Naive thymus-derived CD8-positive, alpha-beta T cell (primary cell): ENCODE measurements around the gene GREB1L. TPM values are rescaled to one million over a fixed set of nuclear protein-coding genes. Genes with fewer than 3 reads are reported as not detected.
"Not testable (repeated sequence)": the region's sequence is repeated elsewhere in the genome, so short reads cannot be mapped to it uniquely, and the experiment has no call there.

Experiments used
- ATAC-seq, 2 donors: fragments of 150-1000 bp; cut with Tn5 transposase in 1 of 2; sonication (Bioruptor Pico), chemical (Tn5 transposase) in 1 of 2; 1 replicate in 1 of 2; 2 replicates in 1 of 2; pipeline ENCODE4 v1.10.0; 2021; ENCODE audit warnings: mild to moderate bottlenecking in 2 of 2, moderate library complexity in 2 of 2
- POLR2A ChIA-PET: fragments of 350-600 bp; sonication (Branson Sonifier 250); formaldehyde crosslinking; loops from one replicate; lab custom pipeline; 2021; ENCODE audit warnings: antibody characterized with exemption; lab: Charles Lee
- DNase-seq, 10 donors: peaks; one replicate each; pipeline versions ENCODE4 v3.0.0 to v3.0.0-alpha.2; 2020 to 2022
- H3K27ac Mint-ChIP-seq, 10 donors: one replicate each; pipeline ENCODE4 v1.8.0; 2020 to 2022; ENCODE audit warnings: mild to moderate bottlenecking in 10 of 10, mixed read lengths in 10 of 10, moderate library complexity in 4 of 10, inconsistent platforms in 1 of 10
- H3K27me3 Mint-ChIP-seq, 5 donors: one replicate each; pipeline ENCODE4 v1.8.0; 2021 to 2022; ENCODE audit warnings: mixed read lengths in 5 of 5
- H3K36me3 Mint-ChIP-seq, 3 donors: one replicate each; pipeline ENCODE4 v1.8.0; 2020 to 2022; ENCODE audit warnings: mixed read lengths in 3 of 3, mild to moderate bottlenecking in 2 of 3, inconsistent platforms in 1 of 3
- H3K4me1 Mint-ChIP-seq, 4 donors: one replicate each; pipeline ENCODE4 v1.8.0; 2021 to 2022; ENCODE audit warnings: mixed read lengths in 4 of 4
- H3K4me3 Mint-ChIP-seq, 10 donors: one replicate each; pipeline ENCODE4 v1.8.0; 2020 to 2022; ENCODE audit warnings: mild to moderate bottlenecking in 10 of 10, mixed read lengths in 10 of 10, moderate library complexity in 6 of 10, inconsistent platforms in 1 of 10
- H3K9me3 Mint-ChIP-seq, 9 donors: one replicate each; pipeline ENCODE4 v1.8.0; 2020 to 2022; ENCODE audit warnings: mixed read lengths in 9 of 9, mild to moderate bottlenecking in 3 of 9, inconsistent platforms in 1 of 9, moderate library complexity in 1 of 9
- polyA plus RNA-seq, 3 donors: library from polyadenylated mRNA; unstranded; fragments of 300-500 nt; fragmentation: Illumina TruSeq; gene quantifications; one replicate each; pipeline ENCODE4 v1.2.3, GENCODE V29; 2021
- total RNA-seq, 8 experiments: library from RNA in 2 of 8; stranded (reverse) in 2 of 8; gene quantifications; one replicate each; pipeline ENCODE4 v1.2.3 and lab custom pipeline; 2021 to 2026

The GREB1L gene
- total and polyA plus RNA-seq, 5 experiments from 2014 or later: 0.07 to 0.09 TPM; not detected in 3

DNA sequence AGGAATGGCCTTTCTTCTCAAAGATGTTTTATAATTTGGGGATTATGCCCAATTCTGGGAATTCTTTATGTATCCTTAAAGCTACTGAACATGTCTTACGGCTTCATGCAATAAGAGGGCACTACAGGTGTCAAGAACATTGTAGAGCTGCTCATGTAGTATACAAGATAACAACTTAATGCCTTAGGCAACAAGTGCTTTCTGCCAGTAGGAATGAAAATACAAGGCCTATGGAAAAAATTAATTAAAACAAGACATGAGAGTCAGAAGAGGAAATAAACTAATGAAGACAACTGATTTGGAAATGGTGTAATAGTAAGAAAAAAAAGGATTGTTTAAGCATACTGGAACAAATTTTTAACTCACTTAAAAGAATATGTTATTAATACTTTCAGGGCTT is 27.3 kb downstream of the GREB1L start:
- Mint-ChIP-seq H3K4me3 (no peak overlapping the region), H3K27ac (no peak overlapping the region), H3K9me3 (peaks cover 0 to 3% (median 0%) of the 10 kb centered on the region in 9 donors), H3K27me3 (peaks cover 0 to 11% (median 7%) of the 10 kb centered on the region in 5 donors), H3K36me3 (no peaks in the 10 kb centered on the region), H3K4me1 (no peaks in the 10 kb centered on the region)
- DNase-seq (no peak), ATAC-seq (no peak)
- POLR2A ChIA-PET: no interaction called here

DNA sequence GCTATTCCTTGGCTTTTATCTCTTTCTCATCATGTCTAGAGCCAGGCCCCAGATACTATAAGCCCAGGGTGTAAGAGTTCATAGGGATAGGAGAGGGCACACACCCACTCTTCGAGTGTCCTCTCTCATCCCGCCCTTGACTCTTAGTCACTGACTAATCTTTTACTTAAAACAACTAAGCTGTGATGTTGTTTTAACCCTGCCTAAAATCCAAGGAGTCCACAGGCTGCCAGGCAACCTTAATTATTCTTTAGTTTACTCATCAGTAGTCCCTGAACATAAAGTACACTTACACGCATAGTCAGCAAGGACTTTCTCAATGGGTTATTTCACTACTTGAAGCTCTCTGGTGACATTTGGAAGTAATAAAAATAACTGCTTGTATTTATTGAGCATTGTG is 28.4 kb downstream of the GREB1L start:
- H3K36me3 Mint-ChIP-seq: no peaks in the 10 kb centered on the region
- POLR2A ChIA-PET: no interaction called here
- H3K9me3 Mint-ChIP-seq: peaks cover 0 to 3% (median 0%) of the 10 kb centered on the region in 9 donors
- H3K4me3 Mint-ChIP-seq: no peak overlapping the region
- DNase-seq (no peak), ATAC-seq (no peak)
- no peak overlapping the region for H3K27ac Mint-ChIP-seq
- no peaks in the 10 kb centered on the region for H3K4me1 Mint-ChIP-seq
- H3K27me3 Mint-ChIP-seq: peaks cover 0 to 11% (median 7%) of the 10 kb centered on the region in 5 donors

DNA sequence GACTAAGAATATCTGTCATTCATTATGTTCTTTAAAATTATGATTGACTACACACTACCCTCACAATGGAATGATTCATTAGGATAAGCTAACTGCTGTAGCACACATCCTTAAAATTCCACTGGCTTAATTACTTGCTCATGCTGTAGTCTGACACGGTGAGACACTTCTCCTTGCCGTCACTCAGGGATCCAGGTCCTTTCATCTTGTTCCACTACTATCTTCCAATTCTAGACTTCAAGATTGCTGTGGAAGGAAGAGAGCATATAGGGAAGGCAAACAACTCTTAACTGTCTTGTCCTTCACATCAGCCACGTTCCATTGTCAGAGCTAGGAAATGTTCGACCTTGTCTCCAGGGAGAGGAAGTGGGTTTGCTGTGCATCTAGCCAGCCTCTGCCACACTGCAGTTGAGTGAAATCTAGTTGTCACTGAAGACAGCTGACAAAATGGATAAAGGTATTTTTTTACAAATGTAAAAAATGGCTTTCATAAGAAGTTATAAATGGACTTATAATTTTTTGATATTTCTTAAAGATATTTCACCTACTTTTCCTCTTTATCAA is 30.1 kb downstream of the GREB1L start:
- no peaks in the 10 kb centered on the region for H3K4me1 Mint-ChIP-seq

DNA sequence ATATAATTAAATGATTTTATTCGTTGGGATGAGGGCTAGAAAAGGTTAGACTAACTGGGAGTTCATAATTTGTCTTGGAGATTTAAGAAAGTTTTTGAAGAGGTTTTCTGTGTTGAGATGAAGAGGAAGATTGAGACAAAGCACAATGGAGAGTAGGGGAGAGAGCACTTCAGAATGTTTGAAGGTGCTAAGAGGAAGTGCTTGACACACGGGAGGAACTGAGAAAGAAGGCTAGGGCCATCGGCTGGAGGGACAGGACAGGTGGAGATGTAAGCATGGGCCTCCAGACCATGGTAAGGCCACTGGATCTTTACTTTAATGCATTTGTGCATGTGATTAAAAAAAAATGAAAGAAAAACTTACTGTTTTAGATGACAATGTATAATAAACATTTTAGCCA is 31.5 kb downstream of the GREB1L start:
- no peak for ATAC-seq
- H3K4me1 Mint-ChIP-seq: no peaks in the 10 kb centered on the region
- POLR2A ChIA-PET: no interaction called here

More for the DNA sequence above, 30.1 kb downstream of the GREB1L start:
- DNase-seq (no peak), ATAC-seq (no peak)
- no peak overlapping the region for H3K4me3 Mint-ChIP-seq
- peaks cover 0 to 13% (median 7%) of the 10 kb centered on the region in 5 donors for H3K27me3 Mint-ChIP-seq
- POLR2A ChIA-PET: no interaction called here
- H3K9me3 Mint-ChIP-seq: peaks cover 0 to 10% (median 0%) of the 10 kb centered on the region in 9 donors
- no peaks in the 10 kb centered on the region for H3K36me3 Mint-ChIP-seq
- H3K27ac Mint-ChIP-seq: no peak overlapping the region

GRCh38 chr18:21275645-21276044 is 33.6 kb downstream of the GREB1L start:
- H3K9me3 Mint-ChIP-seq: peaks cover 0 to 15% (median 0%) of the 10 kb centered on the region in 9 donors
- DNase-seq: no peak
- H3K27me3 Mint-ChIP-seq: peaks cover 0 to 18% (median 2%) of the 10 kb centered on the region in 5 donors
- no peaks in the 10 kb centered on the region for H3K4me1 Mint-ChIP-seq
- no peak overlapping the region for H3K4me3 Mint-ChIP-seq
- no peak overlapping the region for H3K27ac Mint-ChIP-seq
- no peak for ATAC-seq
- no peaks in the 10 kb centered on the region for H3K36me3 Mint-ChIP-seq
- POLR2A ChIA-PET: no interaction called here

More for the DNA sequence above, 31.5 kb downstream of the GREB1L start:
- H3K4me3 Mint-ChIP-seq: no peak overlapping the region
- H3K27me3 Mint-ChIP-seq: peaks cover 0 to 19% (median 3%) of the 10 kb centered on the region in 5 donors
- H3K9me3 Mint-ChIP-seq: peaks cover 0 to 15% (median 0%) of the 10 kb centered on the region in 9 donors
- DNase-seq: no peak
- H3K36me3 Mint-ChIP-seq: no peaks in the 10 kb centered on the region
- H3K27ac Mint-ChIP-seq: no peak overlapping the region

GRCh38 chr18:21277578-21277977 is 35.5 kb downstream of the GREB1L start:
- no peak overlapping the region for H3K27ac Mint-ChIP-seq

GRCh38 chr18:21278218-21278617 is 36.2 kb downstream of the GREB1L start:
- H3K27me3 Mint-ChIP-seq: peaks cover 0 to 25% (median 5%) of the 10 kb centered on the region in 5 donors

More at GRCh38 chr18:21277578-21277977, 35.5 kb downstream of the GREB1L start:
- no peak overlapping the region for H3K4me3 Mint-ChIP-seq
- ATAC-seq (no peak), DNase-seq (no peak)
- H3K27me3 Mint-ChIP-seq: peaks cover 0 to 25% (median 5%) of the 10 kb centered on the region in 5 donors
- peaks cover 0 to 15% (median 0%) of the 10 kb centered on the region in 9 donors for H3K9me3 Mint-ChIP-seq
- POLR2A ChIA-PET: no interaction called here
- no peaks in the 10 kb centered on the region for H3K36me3 Mint-ChIP-seq
- H3K4me1 Mint-ChIP-seq: no peaks in the 10 kb centered on the region

GRCh38 chr18:21281603-21282002 is 39.6 kb downstream of the GREB1L start:
- peaks cover 0 to 5% (median 0%) of the 10 kb centered on the region in 9 donors for H3K9me3 Mint-ChIP-seq
- peaks cover 5 to 17% (median 5%) of the 10 kb centered on the region in 5 donors for H3K27me3 Mint-ChIP-seq
- H3K36me3 Mint-ChIP-seq: no peaks in the 10 kb centered on the region
- ATAC-seq: no peak
- H3K27ac Mint-ChIP-seq: no peak overlapping the region
- DNase-seq: no peak
- POLR2A ChIA-PET: no interaction called here
- H3K4me1 Mint-ChIP-seq: no peaks in the 10 kb centered on the region
- no peak overlapping the region for H3K4me3 Mint-ChIP-seq

More at GRCh38 chr18:21278218-21278617, 36.2 kb downstream of the GREB1L start:
- DNase-seq, H3K4me1 Mint-ChIP-seq, H3K27ac Mint-ChIP-seq, H3K36me3 Mint-ChIP-seq, H3K4me3 Mint-ChIP-seq, POLR2A ChIA-PET, ATAC-seq: not testable (repeated sequence)
- H3K9me3 Mint-ChIP-seq: peaks cover 0 to 15% (median 0%) of the 10 kb centered on the region in 9 donors

- Mint-ChIP-seq H3K4me1 (no peaks in the 10 kb centered on the region), H3K9me3 (peaks cover 0 to 2% (median 0%) of the 10 kb centered on the region in 9 donors), H3K36me3 (no peaks in the 10 kb centered on the region), H3K27me3 (peaks cover 4 to 23% (median 9%) of the 10 kb centered on the region in 5 donors), H3K4me3 (no peak overlapping the region), H3K27ac (no peak overlapping the region)
- POLR2A ChIA-PET: no interaction called here
- DNase-seq (no peak), ATAC-seq (no peak)
Measured at GRCh38 chr18:21284540-21284939, 42.5 kb downstream of the GREB1L start.

GRCh38 chr18:21289827-21290226 is 47.8 kb downstream of the GREB1L start:
- POLR2A ChIA-PET: no interaction called here
- no peak for DNase-seq
- no peak for ATAC-seq
- no peaks in the 10 kb centered on the region for H3K36me3 Mint-ChIP-seq
- no peaks in the 10 kb centered on the region for H3K9me3 Mint-ChIP-seq
- H3K4me3 Mint-ChIP-seq: no peak overlapping the region
- H3K4me1 Mint-ChIP-seq: no peaks in the 10 kb centered on the region
- H3K27ac Mint-ChIP-seq: no peak overlapping the region
- H3K27me3 Mint-ChIP-seq: peaks cover 5 to 26% (median 9%) of the 10 kb centered on the region in 5 donors

GRCh38 chr18:21291106-21291505 is 49.1 kb downstream of the GREB1L start:
- H3K27me3 Mint-ChIP-seq: peaks cover 5 to 26% (median 8%) of the 10 kb centered on the region in 5 donors
- no peaks in the 10 kb centered on the region for H3K4me1 Mint-ChIP-seq
- no peak overlapping the region for H3K4me3 Mint-ChIP-seq
- DNase-seq (no peak), ATAC-seq (no peak)
- POLR2A ChIA-PET: no interaction called here
- no peaks in the 10 kb centered on the region for H3K9me3 Mint-ChIP-seq
- no peak overlapping the region for H3K27ac Mint-ChIP-seq
- no peaks in the 10 kb centered on the region for H3K36me3 Mint-ChIP-seq

DNA sequence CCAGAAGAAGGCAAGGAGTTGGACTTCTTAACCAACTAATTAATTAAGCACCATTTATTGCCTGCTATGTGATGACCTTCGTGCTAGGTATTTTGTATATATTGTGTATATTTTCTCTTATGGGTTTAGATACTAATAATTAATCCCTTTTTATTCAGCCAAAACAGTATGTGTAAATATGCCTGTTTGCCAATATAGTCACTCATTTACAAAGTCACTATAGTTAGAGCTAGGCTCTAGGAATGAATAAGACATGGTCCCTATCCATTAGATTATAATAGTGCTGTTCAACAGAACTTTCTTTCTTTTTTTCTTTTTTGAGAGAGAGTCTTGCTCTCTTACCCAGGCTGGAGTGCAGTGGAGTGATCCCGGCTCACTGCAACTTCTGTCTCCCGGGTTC is 51.4 kb downstream of the GREB1L start:
- peaks cover 2 to 33% (median 8%) of the 10 kb centered on the region in 5 donors for H3K27me3 Mint-ChIP-seq
- DNase-seq (no peak), ATAC-seq (no peak)
- H3K36me3 Mint-ChIP-seq: no peaks in the 10 kb centered on the region
- H3K27ac Mint-ChIP-seq: no peak overlapping the region
- H3K4me3 Mint-ChIP-seq: no peak overlapping the region
- POLR2A ChIA-PET: no interaction called here
- H3K4me1 Mint-ChIP-seq: no peaks in the 10 kb centered on the region
- no peaks in the 10 kb centered on the region for H3K9me3 Mint-ChIP-seq

- H3K4me1 Mint-ChIP-seq: no peaks in the 10 kb centered on the region
- H3K27me3 Mint-ChIP-seq: peaks cover 2 to 47% (median 9%) of the 10 kb centered on the region in 5 donors
- H3K36me3 Mint-ChIP-seq: no peaks in the 10 kb centered on the region
- H3K4me3 Mint-ChIP-seq: no peak overlapping the region
- H3K27ac Mint-ChIP-seq: no peak overlapping the region
- ATAC-seq (no peak), DNase-seq (no peak)
- peaks cover 0 to 2% (median 0%) of the 10 kb centered on the region in 9 donors for H3K9me3 Mint-ChIP-seq
- POLR2A ChIA-PET: no interaction called here
Measured at GRCh38 chr18:21295101-21295500, 53.1 kb downstream of the GREB1L start.
